KOPT-K1 (cell line): ENCODE measurements around the gene KLK2.

Source experiments
- H3K27ac ChIP-seq: fragments of 200-600 bp; sonication (generic); 2 replicates; pipeline ENCODE4 v1.5.1; 2016; ENCODE audit warnings: antibody characterized with exemption, mild to moderate bottlenecking, low read depth, low read length; ENCODE audit not compliant: poor library complexity, severe bottlenecking
- H3K36me3 ChIP-seq: fragments of 200-600 bp; sonication (generic); 2 replicates; pipeline ENCODE4 v1.5.1; 2017; ENCODE audit warnings: antibody characterized with exemption, mild to moderate bottlenecking, low read length, moderate library complexity; ENCODE audit not compliant: insufficient read depth
- H3K9me3 ChIP-seq: fragments of 200-600 bp; sonication (generic); 2 replicates; pipeline ENCODE4 v1.5.1; 2017; ENCODE audit warnings: antibody characterized with exemption, low read length, mild to moderate bottlenecking; ENCODE audit not compliant: insufficient read depth, poor library complexity, severe bottlenecking

The KLK2 gene

GRCh38 chr19:50873056-50873455 lies at the start of gene KLK2:
KLK2 (plus strand) TSS chr19:50873439; CDS start chr19:50873474, 35 bp downstream.
- no peaks in the 10 kb centered on the region for H3K9me3 ChIP-seq
- H3K27ac ChIP-seq = no peak within 1 kb of the TSS
- no peaks in the 10 kb centered on the region for H3K36me3 ChIP-seq

GRCh38 chr19:50826492-50827240 lies 46.6 kb upstream of the KLK2 start:
- Histone ChIP-seq H3K27ac (no peak overlapping the region), H3K36me3 (no peaks in the 10 kb centered on the region), H3K9me3 (no peaks in the 10 kb centered on the region)

GRCh38 chr19:50827476-50827875 lies 45.8 kb upstream of the KLK2 start:
- Histone ChIP-seq H3K9me3 (no peaks in the 10 kb centered on the region), H3K36me3 (no peaks in the 10 kb centered on the region), H3K27ac (no peak overlapping the region)

- H3K9me3 ChIP-seq = no peaks in the 10 kb centered on the region
- H3K36me3 ChIP-seq = no peaks in the 10 kb centered on the region
- no peak overlapping the region for H3K27ac ChIP-seq
Measured at GRCh38 chr19:50829801-50830200, 43.4 kb upstream of the KLK2 start.

GRCh38 chr19:50830266-50831025 lies 42.8 kb upstream of the KLK2 start:
- H3K27ac ChIP-seq = no peak overlapping the region
- no peaks in the 10 kb centered on the region for H3K9me3 ChIP-seq
- H3K36me3 ChIP-seq = no peaks in the 10 kb centered on the region

- H3K36me3 ChIP-seq = no peaks in the 10 kb centered on the region
- no peaks in the 10 kb centered on the region for H3K9me3 ChIP-seq
- no peak overlapping the region for H3K27ac ChIP-seq
Measured at GRCh38 chr19:50831026-50831396, 42.2 kb upstream of the KLK2 start.

- no peaks in the 10 kb centered on the region for H3K36me3 ChIP-seq
- H3K27ac ChIP-seq = no peak overlapping the region
- no peaks in the 10 kb centered on the region for H3K9me3 ChIP-seq
Measured at GRCh38 chr19:50832666-50833065, 40.6 kb upstream of the KLK2 start.

GRCh38 chr19:50833117-50833801 lies 40.0 kb upstream of the KLK2 start, which contains the start of gene KLK15:
KLK15 (minus strand) TSS chr19:50833574; CDS start chr19:50831492, 2,082 bp downstream.
- Histone ChIP-seq H3K27ac (no peak within 1 kb of the TSS), H3K36me3 (no peaks in the 10 kb centered on the region), H3K9me3 (no peaks in the 10 kb centered on the region)

GRCh38 chr19:50833802-50834167 lies 39.5 kb upstream of the KLK2 start:
- no peaks in the 10 kb centered on the region for H3K36me3 ChIP-seq
- H3K9me3 ChIP-seq = no peaks in the 10 kb centered on the region
- no peak overlapping the region for H3K27ac ChIP-seq

GRCh38 chr19:50835103-50835784 lies 38.0 kb upstream of the KLK2 start:
- no peaks in the 10 kb centered on the region for H3K9me3 ChIP-seq
- no peaks in the 10 kb centered on the region for H3K36me3 ChIP-seq
- H3K27ac ChIP-seq = no peak overlapping the region

- Histone ChIP-seq H3K27ac (no peak overlapping the region), H3K36me3 (no peaks in the 10 kb centered on the region), H3K9me3 (no peaks in the 10 kb centered on the region)
Measured at GRCh38 chr19:50835785-50836542, 37.3 kb upstream of the KLK2 start.

- Histone ChIP-seq H3K36me3 (no peaks in the 10 kb centered on the region), H3K9me3 (no peaks in the 10 kb centered on the region), H3K27ac (no peak overlapping the region)
Measured at GRCh38 chr19:50836543-50837195, 36.6 kb upstream of the KLK2 start.

GRCh38 chr19:50837300-50837699 lies 35.9 kb upstream of the KLK2 start:
- Histone ChIP-seq H3K9me3 (no peaks in the 10 kb centered on the region), H3K27ac (no peak overlapping the region), H3K36me3 (no peaks in the 10 kb centered on the region)

GRCh38 chr19:50838239-50838638 lies 35.0 kb upstream of the KLK2 start:
- no peaks in the 10 kb centered on the region for H3K36me3 ChIP-seq
- H3K9me3 ChIP-seq = peaks cover 4% of the 10 kb centered on the region
- H3K27ac ChIP-seq = no peak overlapping the region
